ENCODE results near the gene TTLL6.

GRCh38 chr17:48815311-48815710 lies 1.7 kb downstream of the TTLL6 start:
- no peak for TF ChIP-seq CTCF (IDR thresholded peaks at IDR 0.05)
- TF ChIP-seq POLR2A (IDR thresholded peaks at IDR 0.05) = no peak

Measured in body of pancreas (tissue), 4 donors.